GM12878 (cell line): ENCODE measurements around the gene ADAMTS19. TPM values are rescaled to one million over a fixed set of nuclear protein-coding genes. Genes with fewer than 3 reads are reported as not detected.

Experiments used
- NBN ChIP-seq: fragments of 450-650 bp; IDR thresholded peaks from 2 replicates; pipeline ENCODE4 v1.6.1; 2016
- SREBF1 ChIP-seq: IDR thresholded peaks from 2 replicates; pipeline ENCODE4 v1.6.1; 2012; ENCODE audit warnings: mild to moderate bottlenecking, low read length
- WRNIP1 ChIP-seq: IDR thresholded peaks from 2 replicates; pipeline ENCODE4 v1.6.1; 2011; ENCODE audit warnings: low read depth, low read length, improper control_type of control experiment, borderline replicate concordance
- YBX1 ChIP-seq: fragments of 450-650 bp; IDR thresholded peaks from 2 replicates; pipeline ENCODE4 v1.6.1; 2016; ENCODE audit warnings: antibody characterized with exemption
- polyA plus RNA-seq, 11 experiments: library from polyadenylated mRNA; depleted of rRNA in 4 of 11; unstranded in 6 of 11; stranded (reverse) in 5 of 11; fragments of >200 nt; fragmentation: Nextera tagmentation in 4 of 11; fragmentation: Illumina TruSeq in 1 of 11; extraction: Ambion mirVana in 4 of 11; extraction: Trizol in 1 of 11; gene quantifications; 1 replicate in 1 of 11; 2 replicates in 10 of 11; pipeline versions ENCODE4 v1.2.1 to v1.2.3, GENCODE V29; 2011 to 2016; ENCODE audit warnings: inconsistent platforms in 2 of 11, missing spikeins in 2 of 11, low read depth in 1 of 11
- total RNA-seq, 4 experiments: library from RNA; depleted of rRNA in 3 of 4; stranded (reverse); fragments of >200 nt in 3 of 4; fragmentation: Illumina TruSeq in 1 of 4; extraction: Trizol in 1 of 4; gene quantifications; 2 replicates each; pipeline versions ENCODE4 v1.2.1 to v1.2.3, GENCODE V29; 2013 to 2021
- TF ChIP-seq, protein P1 (sequence below): IDR thresholded peaks from 2 replicates; pipeline ENCODE4 v1.6.1; 2012; ENCODE audit warnings: improper control_type of control experiment, low read depth, low read length; ENCODE audit not compliant: insufficient replicate concordance
- TF ChIP-seq, protein P2 (sequence below): fragments of 450-650 bp; IDR thresholded peaks from 2 replicates; pipeline ENCODE4 v1.6.1; 2018; ENCODE audit warnings: borderline replicate concordance, mild to moderate bottlenecking; ENCODE audit not compliant: partially characterized antibody
- TF ChIP-seq, protein P3 (sequence below): fragments of 450-650 bp; IDR thresholded peaks from 2 replicates; pipeline ENCODE4 v1.6.1; 2017; ENCODE audit warnings: mild to moderate bottlenecking, low read depth, inconsistent platforms; ENCODE audit not compliant: poor library complexity, severe bottlenecking

The ADAMTS19 gene
- total and polyA plus RNA-seq, 10 of the 15 experiments (the other 5 are each of a cell fraction or from before 2014, with no cell fraction given) = not detected

DNA sequence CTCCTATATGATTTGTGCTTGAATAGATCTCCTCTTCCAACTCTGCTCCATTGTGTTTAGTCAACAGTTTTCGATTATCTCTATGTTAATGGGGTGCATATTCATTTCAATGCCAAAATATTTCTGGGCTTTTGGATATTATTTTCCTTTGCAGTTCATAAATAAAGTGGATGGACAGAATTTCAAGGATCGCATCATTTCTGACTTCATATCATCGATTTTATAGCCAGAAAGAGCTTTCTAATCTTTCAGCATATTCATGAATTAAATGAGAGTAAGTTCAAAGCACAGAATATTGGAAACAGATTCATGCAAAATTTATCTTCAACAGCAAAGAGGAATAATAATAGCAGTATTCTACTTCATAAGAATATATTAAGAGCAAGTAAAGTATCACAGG lies 227.8 kb downstream of the ADAMTS19 start (continued):
- no peak for TF ChIP-seq SREBF1
- TF ChIP-seq, protein P1, sequence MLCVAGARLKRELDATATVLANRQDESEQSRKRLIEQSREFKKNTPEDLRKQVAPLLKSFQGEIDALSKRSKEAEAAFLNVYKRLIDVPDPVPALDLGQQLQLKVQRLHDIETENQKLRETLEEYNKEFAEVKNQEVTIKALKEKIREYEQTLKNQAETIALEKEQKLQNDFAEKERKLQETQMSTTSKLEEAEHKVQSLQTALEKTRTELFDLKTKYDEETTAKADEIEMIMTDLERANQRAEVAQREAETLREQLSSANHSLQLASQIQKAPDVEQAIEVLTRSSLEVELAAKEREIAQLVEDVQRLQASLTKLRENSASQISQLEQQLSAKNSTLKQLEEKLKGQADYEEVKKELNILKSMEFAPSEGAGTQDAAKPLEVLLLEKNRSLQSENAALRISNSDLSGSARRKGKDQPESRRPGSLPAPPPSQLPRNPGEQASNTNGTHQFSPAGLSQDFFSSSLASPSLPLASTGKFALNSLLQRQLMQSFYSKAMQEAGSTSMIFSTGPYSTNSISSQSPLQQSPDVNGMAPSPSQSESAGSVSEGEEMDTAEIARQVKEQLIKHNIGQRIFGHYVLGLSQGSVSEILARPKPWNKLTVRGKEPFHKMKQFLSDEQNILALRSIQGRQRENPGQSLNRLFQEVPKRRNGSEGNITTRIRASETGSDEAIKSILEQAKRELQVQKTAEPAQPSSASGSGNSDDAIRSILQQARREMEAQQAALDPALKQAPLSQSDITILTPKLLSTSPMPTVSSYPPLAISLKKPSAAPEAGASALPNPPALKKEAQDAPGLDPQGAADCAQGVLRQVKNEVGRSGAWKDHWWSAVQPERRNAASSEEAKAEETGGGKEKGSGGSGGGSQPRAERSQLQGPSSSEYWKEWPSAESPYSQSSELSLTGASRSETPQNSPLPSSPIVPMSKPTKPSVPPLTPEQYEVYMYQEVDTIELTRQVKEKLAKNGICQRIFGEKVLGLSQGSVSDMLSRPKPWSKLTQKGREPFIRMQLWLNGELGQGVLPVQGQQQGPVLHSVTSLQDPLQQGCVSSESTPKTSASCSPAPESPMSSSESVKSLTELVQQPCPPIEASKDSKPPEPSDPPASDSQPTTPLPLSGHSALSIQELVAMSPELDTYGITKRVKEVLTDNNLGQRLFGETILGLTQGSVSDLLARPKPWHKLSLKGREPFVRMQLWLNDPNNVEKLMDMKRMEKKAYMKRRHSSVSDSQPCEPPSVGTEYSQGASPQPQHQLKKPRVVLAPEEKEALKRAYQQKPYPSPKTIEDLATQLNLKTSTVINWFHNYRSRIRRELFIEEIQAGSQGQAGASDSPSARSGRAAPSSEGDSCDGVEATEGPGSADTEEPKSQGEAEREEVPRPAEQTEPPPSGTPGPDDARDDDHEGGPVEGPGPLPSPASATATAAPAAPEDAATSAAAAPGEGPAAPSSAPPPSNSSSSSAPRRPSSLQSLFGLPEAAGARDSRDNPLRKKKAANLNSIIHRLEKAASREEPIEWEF = no peak
- TF ChIP-seq, protein P2, sequence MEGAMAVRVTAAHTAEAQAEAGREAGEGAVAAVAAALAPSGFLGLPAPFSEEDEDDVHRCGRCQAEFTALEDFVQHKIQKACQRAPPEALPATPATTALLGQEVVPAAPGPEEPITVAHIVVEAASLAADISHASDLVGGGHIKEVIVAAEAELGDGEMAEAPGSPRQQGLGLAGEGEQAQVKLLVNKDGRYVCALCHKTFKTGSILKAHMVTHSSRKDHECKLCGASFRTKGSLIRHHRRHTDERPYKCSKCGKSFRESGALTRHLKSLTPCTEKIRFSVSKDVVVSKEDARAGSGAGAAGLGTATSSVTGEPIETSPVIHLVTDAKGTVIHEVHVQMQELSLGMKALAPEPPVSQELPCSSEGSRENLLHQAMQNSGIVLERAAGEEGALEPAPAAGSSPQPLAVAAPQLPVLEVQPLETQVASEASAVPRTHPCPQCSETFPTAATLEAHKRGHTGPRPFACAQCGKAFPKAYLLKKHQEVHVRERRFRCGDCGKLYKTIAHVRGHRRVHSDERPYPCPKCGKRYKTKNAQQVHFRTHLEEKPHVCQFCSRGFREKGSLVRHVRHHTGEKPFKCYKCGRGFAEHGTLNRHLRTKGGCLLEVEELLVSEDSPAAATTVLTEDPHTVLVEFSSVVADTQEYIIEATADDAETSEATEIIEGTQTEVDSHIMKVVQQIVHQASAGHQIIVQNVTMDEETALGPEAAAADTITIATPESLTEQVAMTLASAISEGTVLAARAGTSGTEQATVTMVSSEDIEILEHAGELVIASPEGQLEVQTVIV = no peak
- no peak for TF ChIP-seq NBN
- no peak for TF ChIP-seq WRNIP1
- TF ChIP-seq, protein P3, sequence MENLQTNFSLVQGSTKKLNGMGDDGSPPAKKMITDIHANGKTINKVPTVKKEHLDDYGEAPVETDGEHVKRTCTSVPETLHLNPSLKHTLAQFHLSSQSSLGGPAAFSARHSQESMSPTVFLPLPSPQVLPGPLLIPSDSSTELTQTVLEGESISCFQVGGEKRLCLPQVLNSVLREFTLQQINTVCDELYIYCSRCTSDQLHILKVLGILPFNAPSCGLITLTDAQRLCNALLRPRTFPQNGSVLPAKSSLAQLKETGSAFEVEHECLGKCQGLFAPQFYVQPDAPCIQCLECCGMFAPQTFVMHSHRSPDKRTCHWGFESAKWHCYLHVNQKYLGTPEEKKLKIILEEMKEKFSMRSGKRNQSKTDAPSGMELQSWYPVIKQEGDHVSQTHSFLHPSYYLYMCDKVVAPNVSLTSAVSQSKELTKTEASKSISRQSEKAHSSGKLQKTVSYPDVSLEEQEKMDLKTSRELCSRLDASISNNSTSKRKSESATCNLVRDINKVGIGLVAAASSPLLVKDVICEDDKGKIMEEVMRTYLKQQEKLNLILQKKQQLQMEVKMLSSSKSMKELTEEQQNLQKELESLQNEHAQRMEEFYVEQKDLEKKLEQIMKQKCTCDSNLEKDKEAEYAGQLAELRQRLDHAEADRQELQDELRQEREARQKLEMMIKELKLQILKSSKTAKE = no peak
- no peak for TF ChIP-seq YBX1
